Amygdala (tissue), 56 donors: ENCODE measurements around the gene KLHDC8B.

ENCODE experiments used
- DNase-seq, 56 donors: peaks; one replicate each; lab custom pipeline; 2025; lab: John Stamatoyannopoulos, UW

The KLHDC8B gene

GRCh38 chr3:49171119-49171774 lies at the start of gene KLHDC8B:
KLHDC8B (plus strand) TSS chr3:49171598; CDS start chr3:49172770, 1,172 bp downstream.
- DNase-seq, result peak in 48 of 56 donors; percentile 3 to 81 (median 61)

- no peak for DNase-seq
These were observed 49.4 kb upstream of the KLHDC8B start for GRCh38 chr3:49122022-49122421.

GRCh38 chr3:49122451-49122850 lies 48.9 kb upstream of the KLHDC8B start:
- DNase-seq, result no peak

GRCh38 chr3:49122886-49123545 lies 48.4 kb upstream of the KLHDC8B start:
- DNase-seq, result no peak

- DNase-seq, result no peak
These were observed 47.7 kb upstream of the KLHDC8B start for GRCh38 chr3:49123687-49124086.

GRCh38 chr3:49124203-49124602 lies 47.2 kb upstream of the KLHDC8B start:
- DNase-seq, result no peak

- peak in 2 of 56 donors; percentile 13 to 21 for DNase-seq
These were observed 46.3 kb upstream of the KLHDC8B start for GRCh38 chr3:49124991-49125670.

- DNase-seq, result no peak
These were observed 40.4 kb upstream of the KLHDC8B start for GRCh38 chr3:49131040-49131439.

GRCh38 chr3:49131576-49131975 lies 39.8 kb upstream of the KLHDC8B start:
- DNase-seq, result no peak

- DNase-seq, result no peak
These were observed 39.3 kb upstream of the KLHDC8B start for GRCh38 chr3:49132073-49132436.

GRCh38 chr3:49132437-49133225 lies 38.8 kb upstream of the KLHDC8B start, which contains the start of gene LAMB2:
LAMB2 (minus strand) TSS chr3:49133050; CDS start chr3:49132867, 183 bp downstream.
- peak in 42 of 56 donors; percentile 7 to 68 (median 36) for DNase-seq

- DNase-seq, result peak in 54 of 56 donors; percentile 18 to 83 (median 55)
These were observed 38.0 kb upstream of the KLHDC8B start for GRCh38 chr3:49133226-49133951.

- no peak for DNase-seq
These were observed 36.7 kb upstream of the KLHDC8B start for GRCh38 chr3:49134471-49135265.

- no peak for DNase-seq
These were observed 35.9 kb upstream of the KLHDC8B start for GRCh38 chr3:49135499-49135898.

- no peak for DNase-seq
These were observed 31.3 kb upstream of the KLHDC8B start for GRCh38 chr3:49140080-49140479.

GRCh38 chr3:49148159-49148558 lies 23.2 kb upstream of the KLHDC8B start:
- no peak for DNase-seq

GRCh38 chr3:49151610-49152009 lies 19.8 kb upstream of the KLHDC8B start:
- DNase-seq, result no peak

GRCh38 chr3:49153349-49153912 lies 18.0 kb upstream of the KLHDC8B start:
- DNase-seq, result no peak

- no peak for DNase-seq
These were observed 14.1 kb upstream of the KLHDC8B start for GRCh38 chr3:49157289-49157688.
